Measurements from ENCODE around the gene P2RY14.

DNA sequence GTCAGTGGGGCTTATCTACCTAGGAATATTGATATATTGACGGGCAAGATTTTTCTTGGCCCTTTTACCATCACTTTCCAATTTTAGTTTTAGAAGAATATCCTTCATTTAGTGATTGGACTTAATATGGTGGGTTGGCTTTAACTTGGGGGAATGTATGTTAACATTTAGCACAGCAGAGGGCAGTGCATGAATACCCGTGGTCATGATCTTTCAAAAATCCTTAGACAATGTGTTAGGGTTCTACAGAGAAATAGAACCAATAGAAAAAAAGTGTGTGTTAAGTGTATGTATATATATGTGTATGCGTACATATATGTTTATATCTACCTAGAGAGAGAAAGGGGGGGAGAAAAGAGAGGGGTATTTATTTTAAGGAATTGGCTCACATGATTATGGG is 112.2 kb downstream of the P2RY14 start:
- no peak for TF ChIP-seq EZH2 (IDR thresholded peaks at IDR 0.05; ENCODE audit: insufficient read depth, poor library complexity, severe bottlenecking)
- no peak for TF ChIP-seq EZH2phosphoT487 (IDR thresholded peaks at IDR 0.05; ENCODE audit: insufficient read depth, low read depth)
